Activated T-cell treated with anti-CD3 and anti-CD28 coated beads, Interleukin-2, amount 50 U/mL, for 24 hours (primary cell): ENCODE results near the gene MYO1B.

Experiments used
- DNase-seq: peaks from one replicate; pipeline ENCODE4 v3.0.0-alpha.2; 2020
- H3K27ac Mint-ChIP-seq: 2 replicates; pipeline ENCODE4 v1.8.0; 2020; ENCODE audit warnings: mild to moderate bottlenecking, mixed read lengths
- H3K27me3 Mint-ChIP-seq: 2 replicates; pipeline ENCODE4 v1.8.0; 2020; ENCODE audit warnings: mixed read lengths
- H3K36me3 Mint-ChIP-seq: 2 replicates; pipeline ENCODE4 v1.8.0; 2020; ENCODE audit warnings: low read depth, mixed read lengths
- H3K4me1 Mint-ChIP-seq: 2 replicates; pipeline ENCODE4 v1.8.0; 2020; ENCODE audit warnings: low read depth, mixed read lengths
- H3K4me3 Mint-ChIP-seq: 2 replicates; pipeline ENCODE4 v1.8.0; 2020; ENCODE audit warnings: mild to moderate bottlenecking, moderate library complexity, mixed read lengths
- H3K9me3 Mint-ChIP-seq: 2 replicates; pipeline ENCODE4 v1.8.0; 2020; ENCODE audit warnings: mixed read lengths

MYO1B gene

DNA sequence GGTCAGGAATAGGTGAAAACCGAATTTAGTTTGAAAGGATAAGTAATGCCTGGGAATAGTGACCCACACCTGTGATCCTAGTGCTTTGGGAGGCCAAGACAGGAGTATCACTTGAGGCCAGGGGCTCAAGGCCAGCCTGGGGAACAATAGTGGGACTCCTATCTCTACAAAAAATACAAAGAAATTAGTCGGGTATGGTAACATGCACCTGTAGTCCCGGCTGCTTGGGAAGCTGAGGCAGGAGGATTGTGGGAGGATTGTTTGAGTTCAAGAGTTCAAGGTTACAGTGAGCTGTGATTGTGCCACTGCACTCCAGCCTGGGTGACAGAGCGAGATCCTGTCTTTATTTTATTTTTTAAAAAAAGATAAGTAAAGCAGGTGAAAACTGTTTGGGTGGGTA, 3.8 kb upstream of the MYO1B start:
- no peak for DNase-seq
- no peaks in the 10 kb centered on the region for H3K9me3 Mint-ChIP-seq
- H3K4me1 Mint-ChIP-seq: peaks cover 8% of the 10 kb centered on the region
- no peak overlapping the region for H3K27ac Mint-ChIP-seq
- no peaks in the 10 kb centered on the region for H3K36me3 Mint-ChIP-seq
- H3K4me3 Mint-ChIP-seq: no peak overlapping the region
- H3K27me3 Mint-ChIP-seq: peaks cover 21% of the 10 kb centered on the region

DNA sequence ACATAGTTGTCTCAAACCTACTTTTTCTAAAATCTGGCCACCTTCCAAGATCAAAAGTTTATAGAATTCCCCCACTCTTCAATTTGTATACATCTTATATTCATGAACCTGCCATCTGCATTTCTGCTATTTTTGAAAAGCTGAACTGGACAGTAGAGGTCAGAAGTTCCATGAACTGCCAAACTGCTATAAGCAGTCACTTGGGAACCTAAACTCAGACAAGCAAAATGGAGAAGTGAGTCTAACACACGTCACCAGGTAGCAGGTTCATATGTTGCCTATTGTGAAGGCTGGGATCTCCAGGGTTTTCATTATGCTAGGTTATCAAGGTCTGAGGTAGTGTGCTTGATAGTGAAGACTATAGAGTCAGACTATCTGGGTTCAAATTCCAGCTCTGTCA, 2.0 kb upstream of the MYO1B start:
- DNase-seq: no peak
- no peak overlapping the region for H3K27ac Mint-ChIP-seq
- peaks cover 35% of the 10 kb centered on the region for H3K27me3 Mint-ChIP-seq

DNA sequence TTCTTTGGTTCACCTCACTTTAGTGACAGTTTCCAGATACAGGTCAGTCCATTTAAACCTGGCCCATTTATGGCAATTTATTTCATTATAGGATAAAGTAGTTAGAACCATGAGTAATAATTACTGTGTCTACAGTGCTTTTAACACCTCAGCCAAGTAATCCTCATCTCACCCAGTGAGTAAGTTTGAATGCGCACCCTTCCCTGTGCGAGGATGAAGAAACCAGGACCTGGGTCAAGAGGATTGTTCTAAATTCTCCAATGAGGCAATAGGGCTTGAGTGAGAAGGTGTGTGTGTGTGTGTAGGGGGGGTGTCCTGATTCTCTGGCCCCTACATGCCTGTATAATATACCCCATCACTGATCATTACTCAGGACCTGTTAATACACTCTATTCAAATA, 854 bp upstream of the MYO1B start:
- Mint-ChIP-seq H3K27ac (no peak overlapping the region), H3K36me3 (no peaks in the 10 kb centered on the region), H3K4me3 (peak overlapping the region; percentile 68), H3K4me1 (peaks cover 22% of the 10 kb centered on the region), H3K9me3 (no peaks in the 10 kb centered on the region), H3K27me3 (peaks cover 35% of the 10 kb centered on the region)
- no peak for DNase-seq

More for the DNA sequence above, 2.0 kb upstream of the MYO1B start:
- H3K36me3 Mint-ChIP-seq: no peaks in the 10 kb centered on the region
- no peak overlapping the region for H3K4me3 Mint-ChIP-seq
- no peaks in the 10 kb centered on the region for H3K9me3 Mint-ChIP-seq
- peaks cover 22% of the 10 kb centered on the region for H3K4me1 Mint-ChIP-seq

DNA sequence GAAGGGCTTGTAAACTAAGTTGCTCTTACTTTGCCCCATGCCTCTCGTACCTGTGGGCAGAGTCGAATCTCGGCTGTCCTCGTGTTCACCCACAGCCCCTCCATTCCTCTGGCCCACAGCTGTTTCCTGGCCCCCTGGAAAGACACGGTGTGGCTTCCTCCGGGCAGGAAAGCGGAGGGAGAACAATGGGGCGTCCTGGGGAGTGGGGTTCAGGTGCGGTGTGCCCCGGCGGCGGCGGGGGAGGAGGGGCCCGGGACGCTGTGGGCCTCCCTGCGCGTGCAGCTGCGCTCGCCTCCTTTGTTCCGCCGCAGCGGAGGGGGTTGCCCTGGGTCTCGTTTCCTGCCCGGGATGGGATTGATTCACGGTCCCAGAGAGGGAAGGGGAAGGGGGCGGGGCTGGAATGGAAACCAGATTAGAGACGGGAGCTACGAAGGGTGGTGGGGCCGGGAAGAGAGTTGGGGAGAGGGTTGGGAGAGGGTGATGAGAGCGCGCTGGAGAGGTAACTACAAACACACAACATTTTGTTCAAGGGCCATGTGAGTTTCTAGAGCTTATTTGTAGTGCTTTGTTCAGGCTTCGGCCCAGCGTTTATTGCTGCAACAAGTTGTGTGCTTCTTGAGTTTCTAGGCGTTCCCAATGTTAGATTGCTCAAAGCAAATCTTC, 796 bp downstream of the MYO1B start:
- DNase-seq: peak; percentile 66
- Mint-ChIP-seq H3K9me3 (no peaks in the 10 kb centered on the region), H3K36me3 (no peaks in the 10 kb centered on the region), H3K4me3 (peak overlapping the region; percentile 76), H3K27ac (peak overlapping the region; percentile 66), H3K27me3 (peaks cover 35% of the 10 kb centered on the region), H3K4me1 (peaks cover 22% of the 10 kb centered on the region)

DNA sequence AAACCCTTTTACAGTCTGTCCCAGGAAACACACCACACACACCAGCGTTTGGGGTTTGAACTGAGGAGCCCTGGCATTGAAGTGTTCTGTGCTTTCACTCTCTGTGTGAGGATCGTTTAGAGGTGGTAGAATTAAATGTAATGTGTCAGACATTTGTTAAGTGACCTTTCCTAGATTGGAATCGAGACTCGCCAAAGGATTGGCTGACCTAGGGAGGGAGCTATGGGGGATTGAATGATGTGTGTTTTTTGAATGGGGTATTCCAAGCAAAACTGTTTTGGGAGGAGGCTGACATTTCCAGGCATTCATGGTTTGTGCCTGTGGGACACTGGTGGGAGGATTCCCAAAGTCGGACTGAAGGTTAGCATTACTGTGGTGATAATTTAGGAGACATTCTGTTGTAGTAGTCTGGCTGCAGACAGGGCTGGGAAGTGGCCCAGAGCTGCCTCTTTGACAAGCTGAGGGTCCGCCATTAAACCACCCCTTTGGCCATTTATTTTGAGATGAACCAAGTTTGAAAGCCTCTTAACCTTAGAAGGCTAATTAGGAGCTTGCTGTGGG, 1.7 kb downstream of the MYO1B start:
- no peaks in the 10 kb centered on the region for H3K9me3 Mint-ChIP-seq
- DNase-seq: no peak
- H3K4me3 Mint-ChIP-seq: peak overlapping the region; percentile 8
- no peaks in the 10 kb centered on the region for H3K36me3 Mint-ChIP-seq
- peaks cover 22% of the 10 kb centered on the region for H3K4me1 Mint-ChIP-seq
- H3K27me3 Mint-ChIP-seq: peaks cover 35% of the 10 kb centered on the region
- H3K27ac Mint-ChIP-seq: no peak overlapping the region

DNA sequence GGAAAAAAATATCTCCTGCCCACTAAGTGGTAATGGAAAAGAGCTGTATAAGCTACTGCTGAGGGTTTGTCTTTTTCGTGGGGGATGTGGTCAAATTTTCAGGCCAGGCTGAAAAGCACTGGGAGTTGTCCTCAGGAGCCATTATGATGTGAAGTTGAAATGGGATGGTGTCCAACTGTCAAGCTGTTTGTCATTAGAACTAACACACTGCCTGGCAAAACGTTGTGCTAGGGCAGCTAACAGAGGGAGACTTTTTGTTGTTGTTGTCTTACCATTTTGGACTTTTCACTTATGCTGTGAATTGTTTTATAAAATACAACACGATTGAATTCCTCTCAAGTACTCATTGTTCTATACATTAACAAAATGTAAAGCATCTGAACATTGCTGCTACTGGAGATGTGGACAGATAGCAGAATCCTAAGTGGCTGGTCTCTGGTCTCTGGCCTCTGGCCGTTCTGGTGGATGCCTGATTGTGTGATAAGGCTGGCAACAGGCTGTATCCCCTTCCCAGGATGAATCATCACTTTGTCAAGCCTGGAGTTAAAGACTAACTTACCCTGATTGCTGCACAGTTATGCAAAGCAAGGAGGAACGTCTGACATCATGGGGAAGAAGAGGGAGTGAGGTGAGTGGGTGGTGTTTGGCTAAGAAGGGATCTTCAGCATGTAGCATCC, 2.3 kb downstream of the MYO1B start:
- H3K27ac Mint-ChIP-seq: no peak overlapping the region
- H3K27me3 Mint-ChIP-seq: peaks cover 35% of the 10 kb centered on the region
- no peak overlapping the region for H3K4me3 Mint-ChIP-seq
- no peaks in the 10 kb centered on the region for H3K9me3 Mint-ChIP-seq
- H3K4me1 Mint-ChIP-seq: peaks cover 22% of the 10 kb centered on the region
- no peaks in the 10 kb centered on the region for H3K36me3 Mint-ChIP-seq
- DNase-seq: no peak

DNA sequence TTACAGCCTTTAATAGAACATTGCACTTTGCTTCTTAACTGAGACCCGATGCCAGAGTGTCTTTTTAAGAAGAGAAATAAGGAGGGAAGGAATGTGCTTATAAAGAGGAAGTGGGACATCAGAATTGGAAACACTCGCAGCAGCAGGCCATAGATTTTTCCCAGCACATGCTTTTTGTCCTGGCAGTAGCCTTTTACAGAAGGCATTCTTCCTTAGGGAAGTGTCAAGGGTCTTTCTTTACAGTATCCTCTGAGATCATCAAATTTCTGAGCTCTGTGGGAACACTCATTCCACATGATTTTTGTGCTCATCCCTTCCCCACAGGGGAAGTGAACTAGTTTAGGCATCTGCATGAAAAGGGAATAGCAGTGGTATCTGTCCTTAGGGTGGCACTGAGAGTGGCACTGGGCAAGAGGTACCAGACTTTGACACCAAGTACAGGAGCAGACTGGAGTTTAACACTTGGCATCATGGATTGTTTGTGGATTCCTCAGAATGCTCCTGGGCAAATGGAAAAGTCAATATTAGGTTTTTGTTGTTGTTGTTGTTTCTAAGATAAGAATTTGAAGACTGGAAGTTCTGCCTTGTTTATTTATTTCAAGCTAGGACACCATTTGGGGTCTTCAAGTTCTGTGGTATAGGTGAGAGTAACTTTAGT, 4.1 kb downstream of the MYO1B start:
- H3K27me3 Mint-ChIP-seq: peaks cover 28% of the 10 kb centered on the region
- no peak for DNase-seq
- no peaks in the 10 kb centered on the region for H3K9me3 Mint-ChIP-seq
- H3K4me1 Mint-ChIP-seq: peaks cover 22% of the 10 kb centered on the region
- H3K27ac Mint-ChIP-seq: no peak overlapping the region
- H3K4me3 Mint-ChIP-seq: no peak overlapping the region
- H3K36me3 Mint-ChIP-seq: no peaks in the 10 kb centered on the region

DNA sequence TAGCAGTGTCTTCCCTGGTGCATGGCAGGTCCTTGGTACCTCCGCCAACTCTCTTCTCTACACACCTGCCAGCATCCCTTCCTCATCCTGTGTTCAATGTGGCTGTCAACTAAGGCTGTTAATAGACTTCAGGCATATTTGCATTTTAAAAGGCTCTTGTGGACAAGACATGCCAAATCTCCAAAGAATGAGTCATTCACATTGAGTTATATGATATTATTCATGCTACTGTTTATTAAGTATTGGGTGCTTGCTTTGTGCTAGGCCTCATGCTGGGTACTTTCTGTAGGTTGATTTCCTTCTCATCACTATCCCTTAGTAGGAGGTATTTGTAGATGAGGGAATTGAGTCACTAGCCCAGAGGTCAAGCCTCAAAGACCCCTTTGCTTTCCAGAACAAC, 5.2 kb downstream of the MYO1B start:
- Mint-ChIP-seq H3K36me3 (no peaks in the 10 kb centered on the region), H3K9me3 (no peaks in the 10 kb centered on the region), H3K4me1 (peaks cover 18% of the 10 kb centered on the region), H3K4me3 (no peak overlapping the region), H3K27ac (no peak overlapping the region), H3K27me3 (peaks cover 22% of the 10 kb centered on the region)
- no peak for DNase-seq

DNA sequence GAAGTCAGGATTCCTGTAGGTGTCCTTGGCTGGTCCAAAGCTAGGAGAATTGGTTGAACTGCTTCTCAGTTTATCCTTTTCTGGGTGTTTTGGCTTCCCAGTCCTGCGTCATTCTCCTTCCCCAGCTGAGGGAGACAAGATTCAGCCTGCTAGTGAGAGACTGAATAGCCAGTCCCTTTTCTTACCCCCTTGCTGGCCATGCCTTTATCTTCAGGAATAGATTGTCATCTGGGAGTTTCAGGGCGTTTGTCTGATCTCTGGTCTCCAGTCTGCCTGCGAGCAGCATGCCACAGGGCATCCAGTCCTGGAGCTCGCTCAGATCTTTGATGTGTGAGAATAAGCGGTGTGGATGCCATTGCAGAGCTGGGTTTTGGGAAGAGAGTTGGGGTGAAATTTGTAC, 5.8 kb downstream of the MYO1B start:
- Mint-ChIP-seq H3K36me3 (no peaks in the 10 kb centered on the region), H3K4me1 (peaks cover 18% of the 10 kb centered on the region), H3K9me3 (no peaks in the 10 kb centered on the region), H3K4me3 (no peak overlapping the region), H3K27ac (no peak overlapping the region), H3K27me3 (peaks cover 19% of the 10 kb centered on the region)
- no peak for DNase-seq

DNA sequence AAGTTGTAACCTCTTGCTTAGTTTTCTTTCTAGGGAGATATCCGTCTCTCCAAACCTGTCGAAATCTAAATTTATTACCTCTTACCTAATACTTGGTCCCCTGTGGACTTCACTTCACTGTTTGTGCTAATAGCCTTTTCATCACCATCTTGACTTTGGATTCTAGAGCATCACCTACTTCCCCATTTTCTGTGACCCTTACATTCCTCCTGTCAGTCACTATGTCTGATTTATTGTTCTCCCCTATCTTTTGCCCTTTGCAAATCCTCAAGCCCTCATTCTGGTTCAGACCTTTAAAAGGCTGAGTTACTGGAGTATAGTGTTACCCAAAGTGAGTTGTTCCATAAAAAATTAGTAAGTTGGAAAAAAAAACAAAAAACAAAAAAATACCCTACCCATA, 7.5 kb downstream of the MYO1B start:
- Mint-ChIP-seq H3K27me3 (peaks cover 3% of the 10 kb centered on the region), H3K4me1 (peaks cover 3% of the 10 kb centered on the region)
- no peak for DNase-seq

DNA sequence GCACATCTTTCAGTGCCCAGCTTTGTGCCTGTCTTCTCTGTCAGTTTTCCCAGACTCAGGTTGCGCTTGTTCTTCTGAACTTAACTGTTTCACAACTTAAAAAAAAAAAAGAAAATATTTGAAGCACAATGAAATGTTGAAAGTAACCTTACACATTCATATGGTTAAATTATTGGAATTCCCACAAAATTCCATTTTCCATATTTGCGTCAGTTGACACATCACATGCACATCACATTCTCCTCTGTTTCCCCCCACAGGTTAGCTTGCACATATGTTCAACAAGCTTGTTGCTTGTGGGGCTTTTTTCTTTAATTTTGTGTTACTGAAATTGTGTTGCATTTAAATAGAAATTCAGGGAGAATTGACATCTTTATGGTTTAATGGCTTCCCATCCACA, 8.3 kb downstream of the MYO1B start:
- no peaks in the 10 kb centered on the region for H3K27me3 Mint-ChIP-seq
- H3K36me3 Mint-ChIP-seq: no peaks in the 10 kb centered on the region
- no peak overlapping the region for H3K27ac Mint-ChIP-seq
- no peaks in the 10 kb centered on the region for H3K4me1 Mint-ChIP-seq
- H3K9me3 Mint-ChIP-seq: no peaks in the 10 kb centered on the region
- DNase-seq: no peak
- no peak overlapping the region for H3K4me3 Mint-ChIP-seq

More for the DNA sequence above, 7.5 kb downstream of the MYO1B start:
- Mint-ChIP-seq H3K9me3 (no peaks in the 10 kb centered on the region), H3K36me3 (no peaks in the 10 kb centered on the region), H3K27ac (no peak overlapping the region), H3K4me3 (no peak overlapping the region)

DNA sequence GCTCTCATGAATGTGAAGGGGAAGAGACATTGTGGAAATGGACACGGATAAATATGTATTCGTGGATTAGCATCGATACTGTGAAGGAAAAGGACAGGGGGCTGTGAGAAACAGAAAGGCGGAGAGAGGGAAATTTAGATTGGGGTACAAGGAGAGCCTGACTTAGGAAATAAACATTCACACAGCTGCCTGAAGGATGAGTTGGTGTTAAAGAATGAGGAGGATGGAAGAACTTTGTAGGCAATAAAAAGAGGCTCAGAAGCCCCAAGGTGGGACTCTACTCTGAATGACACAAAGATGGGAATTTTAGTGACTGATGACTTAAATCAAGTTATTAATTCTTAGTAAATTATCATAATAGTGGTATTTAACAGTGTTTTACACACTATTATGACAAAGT, 10.1 kb downstream of the MYO1B start:
- Mint-ChIP-seq H3K4me1 (no peaks in the 10 kb centered on the region), H3K9me3 (no peaks in the 10 kb centered on the region), H3K36me3 (no peaks in the 10 kb centered on the region), H3K27me3 (no peaks in the 10 kb centered on the region), H3K4me3 (no peak overlapping the region), H3K27ac (no peak overlapping the region)
- no peak for DNase-seq

DNA sequence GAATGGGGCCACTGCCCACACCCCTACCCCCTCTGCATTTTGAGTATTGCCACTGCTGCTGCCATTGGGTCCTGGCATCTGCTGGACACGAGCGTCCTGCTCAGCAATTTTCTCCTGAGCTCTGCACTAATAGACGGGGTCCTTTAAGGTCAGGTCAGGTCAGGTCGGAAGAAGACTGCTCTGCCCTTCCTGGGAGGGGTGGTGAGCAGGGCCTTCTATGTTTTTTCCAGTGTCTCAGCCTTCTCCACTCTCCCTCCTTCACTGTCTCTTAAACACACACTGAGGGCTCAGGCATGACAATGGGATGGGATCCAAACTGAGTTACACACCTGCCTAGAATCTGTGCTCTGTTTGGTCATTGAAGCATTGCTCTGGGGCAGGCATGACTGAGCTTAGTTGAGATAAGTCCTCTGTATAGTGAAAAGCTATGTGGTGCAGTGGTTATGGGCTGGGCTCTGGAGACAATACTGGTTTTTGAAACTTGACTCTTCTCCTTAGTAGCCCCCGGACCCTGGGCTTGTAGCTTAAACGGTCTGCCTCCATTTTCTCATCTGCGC, 10.6 kb downstream of the MYO1B start:
- no peaks in the 10 kb centered on the region for H3K36me3 Mint-ChIP-seq
- H3K4me1 Mint-ChIP-seq: no peaks in the 10 kb centered on the region
- no peak overlapping the region for H3K27ac Mint-ChIP-seq
- H3K9me3 Mint-ChIP-seq: no peaks in the 10 kb centered on the region
- H3K4me3 Mint-ChIP-seq: no peak overlapping the region
- DNase-seq: no peak
- H3K27me3 Mint-ChIP-seq: no peaks in the 10 kb centered on the region

DNA sequence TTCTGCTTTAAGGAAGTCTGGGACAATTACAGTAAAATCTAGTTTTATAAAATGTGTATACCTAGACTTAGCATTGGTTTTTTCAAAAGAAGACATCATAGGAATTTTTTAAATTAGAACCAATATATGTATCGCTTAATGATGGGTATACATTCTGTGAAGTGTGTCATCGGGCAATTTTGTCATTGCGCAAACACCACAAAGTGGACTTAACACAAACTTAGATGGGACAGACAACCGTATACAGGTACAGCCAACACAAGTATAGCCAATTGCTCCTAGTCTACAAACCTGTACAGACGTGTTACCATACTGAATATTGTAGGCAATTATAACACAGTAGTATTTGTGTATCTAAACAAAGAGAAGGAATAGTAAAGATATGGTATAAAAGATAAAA, 12.7 kb downstream of the MYO1B start:
- no peaks in the 10 kb centered on the region for H3K9me3 Mint-ChIP-seq
- H3K27ac Mint-ChIP-seq: no peak overlapping the region
- no peaks in the 10 kb centered on the region for H3K36me3 Mint-ChIP-seq
- no peaks in the 10 kb centered on the region for H3K4me1 Mint-ChIP-seq
- H3K4me3 Mint-ChIP-seq: no peak overlapping the region
- no peak for DNase-seq
- no peaks in the 10 kb centered on the region for H3K27me3 Mint-ChIP-seq

DNA sequence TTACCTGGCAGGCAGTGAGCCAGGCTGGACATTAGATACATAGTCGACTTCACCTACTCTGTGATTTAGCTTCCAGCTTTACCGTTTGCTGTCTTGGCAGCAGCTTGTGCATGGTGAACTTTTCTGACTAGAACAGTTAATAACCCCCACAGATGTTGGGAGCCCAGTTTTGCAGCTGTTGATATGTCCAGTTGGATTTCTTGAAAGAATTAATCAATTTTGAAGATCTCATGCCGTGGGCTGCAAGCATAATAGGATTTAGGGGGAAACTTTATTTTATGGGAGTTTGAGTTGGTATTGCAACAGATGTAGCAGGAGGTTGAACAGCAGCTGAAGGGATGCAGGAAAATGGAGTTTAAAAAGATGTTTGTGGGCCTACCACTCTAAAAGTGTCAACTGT, 13.8 kb downstream of the MYO1B start:
- Mint-ChIP-seq H3K9me3 (no peaks in the 10 kb centered on the region), H3K4me1 (no peaks in the 10 kb centered on the region), H3K27me3 (no peaks in the 10 kb centered on the region), H3K4me3 (no peak overlapping the region), H3K36me3 (no peaks in the 10 kb centered on the region), H3K27ac (no peak overlapping the region)
- DNase-seq: no peak
